Activated CD4-positive, alpha-beta T cell treated with anti-CD3 and anti-CD28 coated beads, Interleukin-2, amount 50 U/mL, for 24 hours (primary cell): ENCODE data around the gene KCNMA1.
"Not testable (repeated sequence)": the region's sequence is repeated elsewhere in the genome, so short reads cannot be mapped to it uniquely, and the experiment has no call there.

ENCODE experiments used
- DNase-seq, 2 donors: peaks; one replicate each; pipeline ENCODE4 v3.0.0-alpha.2; 2020; ENCODE audit warnings: low read depth in 1 of 2, low spot score in 1 of 2

KCNMA1 gene

GRCh38 chr10:77586719-77587415 lies 50.7 kb downstream of the KCNMA1 start:
- DNase-seq, result no peak

- no peak for DNase-seq
Observed at GRCh38 chr10:77584938-77585337, 52.7 kb downstream of the KCNMA1 start.

GRCh38 chr10:77583527-77583926 lies 54.1 kb downstream of the KCNMA1 start:
- DNase-seq, result no peak

GRCh38 chr10:77582710-77583115 lies 54.9 kb downstream of the KCNMA1 start:
- DNase-seq, result no peak

- DNase-seq, result no peak
Observed at GRCh38 chr10:77581738-77582137, 55.9 kb downstream of the KCNMA1 start.

- no peak for DNase-seq
Observed at GRCh38 chr10:77580482-77580881, 57.1 kb downstream of the KCNMA1 start.

GRCh38 chr10:77578583-77579227 lies 58.9 kb downstream of the KCNMA1 start:
- no peak for DNase-seq

GRCh38 chr10:77577666-77578229 lies 59.9 kb downstream of the KCNMA1 start:
- DNase-seq, result no peak

- no peak for DNase-seq
Observed at GRCh38 chr10:77576444-77577032, 61.1 kb downstream of the KCNMA1 start.

GRCh38 chr10:77576007-77576367 lies 61.6 kb downstream of the KCNMA1 start:
- no peak for DNase-seq

GRCh38 chr10:77575271-77576006 lies 62.2 kb downstream of the KCNMA1 start:
- DNase-seq, result no peak

- DNase-seq, result no peak
Observed at GRCh38 chr10:77574438-77574837, 63.2 kb downstream of the KCNMA1 start.

- DNase-seq, result not testable (repeated sequence)
Observed at GRCh38 chr10:77572520-77572919, 65.1 kb downstream of the KCNMA1 start.

GRCh38 chr10:77571490-77571889 lies 66.1 kb downstream of the KCNMA1 start:
- DNase-seq, result no peak

- no peak for DNase-seq
Observed at GRCh38 chr10:77566914-77567566, 70.6 kb downstream of the KCNMA1 start.

GRCh38 chr10:77566236-77566635 lies 71.4 kb downstream of the KCNMA1 start:
- no peak for DNase-seq

- DNase-seq, result no peak
Observed at GRCh38 chr10:77565590-77566023, 72.0 kb downstream of the KCNMA1 start.

- DNase-seq, result no peak
Observed at GRCh38 chr10:77564731-77565589, 72.6 kb downstream of the KCNMA1 start.

- no peak for DNase-seq
Observed at GRCh38 chr10:77563638-77564270, 73.9 kb downstream of the KCNMA1 start.

- no peak for DNase-seq
Observed at GRCh38 chr10:77562742-77563141, 74.9 kb downstream of the KCNMA1 start.
